HG03175 (cell line): Measurements from ENCODE around the gene P2RY12.

Source experiments
- ATAC-seq: cut with Tn5 transposase; IDR thresholded peaks from one replicate; pipeline ENCODE4 v1.9.1; 2021; ENCODE audit warnings: mild to moderate bottlenecking, moderate library complexity; ENCODE audit not compliant: unreplicated experiment

Gene P2RY12

GRCh38 chr3:151350656-151351055 is 33.9 kb downstream of the P2RY12 start:
- ATAC-seq, result no peak

GRCh38 chr3:151347432-151347831 is 37.1 kb downstream of the P2RY12 start:
- no peak for ATAC-seq

GRCh38 chr3:151346292-151346691 is 38.3 kb downstream of the P2RY12 start:
- no peak for ATAC-seq

GRCh38 chr3:151345859-151346258 is 38.7 kb downstream of the P2RY12 start:
- no peak for ATAC-seq

- no peak for ATAC-seq
Observed at GRCh38 chr3:151331696-151332095, 52.9 kb downstream of the P2RY12 start.

GRCh38 chr3:151330899-151331298 is 53.7 kb downstream of the P2RY12 start:
- no peak for ATAC-seq

GRCh38 chr3:151330379-151330778 is 54.2 kb downstream of the P2RY12 start:
- ATAC-seq, result no peak

GRCh38 chr3:151329363-151329762 is 55.2 kb downstream of the P2RY12 start, which contains the start of gene P2RY13:
Gene P2RY13, minus strand, starts transcription at chr3:151329549. Its CDS starts 21 bp downstream, at chr3:151329528.
- no peak for ATAC-seq

- ATAC-seq, result no peak
Observed at GRCh38 chr3:151328298-151328995, 56.1 kb downstream of the P2RY12 start.

- ATAC-seq, result no peak
Observed at GRCh38 chr3:151327571-151328198, 56.9 kb downstream of the P2RY12 start.

- ATAC-seq, result no peak
Observed at GRCh38 chr3:151322511-151322910, 62.0 kb downstream of the P2RY12 start.

GRCh38 chr3:151321526-151321925 is 63.0 kb downstream of the P2RY12 start:
- no peak for ATAC-seq

GRCh38 chr3:151320131-151320530 is 64.4 kb downstream of the P2RY12 start:
- no peak for ATAC-seq

- no peak for ATAC-seq
Observed at GRCh38 chr3:151319628-151320027, 64.9 kb downstream of the P2RY12 start.

- ATAC-seq, result no peak
Observed at GRCh38 chr3:151318991-151319390, 65.6 kb downstream of the P2RY12 start.

GRCh38 chr3:151318313-151318712 is 66.2 kb downstream of the P2RY12 start:
- ATAC-seq, result no peak

GRCh38 chr3:151316267-151316991 is 68.1 kb downstream of the P2RY12 start, which contains the start of gene GPR87:
Gene GPR87, minus strand, starts transcription at chr3:151316820. Its CDS starts 16,720 bp downstream, at chr3:151300100.
- no peak for ATAC-seq

- no peak for ATAC-seq
Observed at GRCh38 chr3:151315846-151316245, 68.7 kb downstream of the P2RY12 start.

GRCh38 chr3:151315136-151315535 is 69.4 kb downstream of the P2RY12 start:
- ATAC-seq, result no peak

GRCh38 chr3:151314593-151314992 is 70.0 kb downstream of the P2RY12 start:
- ATAC-seq, result no peak

- ATAC-seq, result no peak
Observed at GRCh38 chr3:151314137-151314536, 70.4 kb downstream of the P2RY12 start.

GRCh38 chr3:151312972-151313371 is 71.6 kb downstream of the P2RY12 start:
- ATAC-seq, result no peak
